WTC11 (cell line): ENCODE measurements around the gene EYA2. TPM values are rescaled to one million over a fixed set of nuclear protein-coding genes. Genes with fewer than 3 reads are reported as not detected.

Experiments
- ATAC-seq: fragments of 200-7000 bp; cut with Tn5 transposase; 2 replicates; pipeline ENCODE4 v1.10.0; 2021; ENCODE audit warnings: mild to moderate bottlenecking, moderate library complexity
- CTCF ChIA-PET: fragments of 300-600 bp; sonication (Branson Sonifier 250); formaldehyde crosslinking; loops from one replicate; lab custom pipeline; 2021; ENCODE audit warnings: antibody characterized with exemption; lab: Charles Lee
- POLR2A ChIA-PET: fragments of 350-600 bp; sonication (Branson Sonifier 250); formaldehyde crosslinking; loops from one replicate; lab custom pipeline; 2021; ENCODE audit warnings: antibody characterized with exemption; lab: Charles Lee
- DNase-seq: peaks from one replicate; pipeline ENCODE4 v3.0.0; 2021; ENCODE audit warnings: low spot score
- H3K27ac Mint-ChIP-seq: 2 replicates; pipeline ENCODE4 v1.8.0; 2021; ENCODE audit warnings: mixed read lengths
- H3K27me3 Mint-ChIP-seq: 2 replicates; pipeline ENCODE4 v1.8.0; 2021; ENCODE audit warnings: low read depth, mild to moderate bottlenecking, moderate library complexity, mixed read lengths
- H3K36me3 Mint-ChIP-seq: 2 replicates; pipeline ENCODE4 v1.8.0; 2021; ENCODE audit warnings: mixed read lengths
- H3K4me1 Mint-ChIP-seq: 2 replicates; pipeline ENCODE4 v1.8.0; 2022; ENCODE audit warnings: mixed read lengths
- H3K4me3 Mint-ChIP-seq: 2 replicates; pipeline ENCODE4 v1.8.0; 2021; ENCODE audit warnings: mild to moderate bottlenecking, moderate library complexity, mixed read lengths
- H3K9me3 Mint-ChIP-seq: 2 replicates; pipeline ENCODE4 v1.8.0; 2021; ENCODE audit warnings: mixed read lengths
- ATF3 ChIP-seq: sonication (generic); formaldehyde crosslinking; conservative IDR thresholded peaks from 2 replicates; pipeline ENCODE4 v1.8.1; 2022; ENCODE audit warnings: mild to moderate bottlenecking, missing genetic modification reagents
- CREM ChIP-seq: sonication (generic); formaldehyde crosslinking; IDR thresholded peaks from 2 replicates; pipeline ENCODE4 v1.8.1; 2022; ENCODE audit warnings: mild to moderate bottlenecking, missing genetic modification reagents, moderate library complexity
- E2F1 ChIP-seq: sonication (generic); formaldehyde crosslinking; IDR thresholded peaks from 2 replicates; pipeline ENCODE4 v1.8.0; 2022; ENCODE audit warnings: mild to moderate bottlenecking, missing genetic modification reagents
- ERG ChIP-seq: fragments of 250-450 bp; sonication (Bioruptor Pico); IDR thresholded peaks from 2 replicates; pipeline ENCODE4 v1.8.0; 2021; ENCODE audit warnings: mild to moderate bottlenecking
- FOXK1 ChIP-seq: sonication (generic); formaldehyde crosslinking; IDR thresholded peaks from 2 replicates; pipeline ENCODE4 v1.8.0; 2022; ENCODE audit warnings: mild to moderate bottlenecking, moderate library complexity, missing genetic modification reagents
- FOXP1 ChIP-seq: sonication (generic); formaldehyde crosslinking; IDR thresholded peaks from 2 replicates; pipeline ENCODE4 v1.8.0; 2022; ENCODE audit warnings: missing genetic modification reagents, mild to moderate bottlenecking, moderate library complexity, borderline replicate concordance
- FOXP4 ChIP-seq: sonication (generic); formaldehyde crosslinking; IDR thresholded peaks from 2 replicates; pipeline ENCODE4 v1.8.0; 2022; ENCODE audit warnings: mild to moderate bottlenecking, missing genetic modification reagents
- HMGA2 ChIP-seq: fragments of 250-450 bp; sonication (Bioruptor Pico); IDR thresholded peaks from 2 replicates; pipeline ENCODE4 v1.4.0; 2021; ENCODE audit warnings: mild to moderate bottlenecking, moderate library complexity
- JAZF1 ChIP-seq: fragments of 250-450 bp; sonication (Bioruptor Pico); IDR thresholded peaks from 2 replicates; pipeline ENCODE4 v1.9.0; 2021; ENCODE audit warnings: moderate library complexity, mild to moderate bottlenecking, inconsistent platforms
- JUN ChIP-seq: sonication (generic); formaldehyde crosslinking; IDR thresholded peaks from 2 replicates; pipeline ENCODE4 v1.8.0; 2023; ENCODE audit warnings: mild to moderate bottlenecking, missing genetic modification reagents
- KAT7 ChIP-seq: sonication (generic); formaldehyde crosslinking; IDR thresholded peaks from 2 replicates; pipeline ENCODE4 v1.8.1; 2023; ENCODE audit warnings: missing genetic modification reagents, mild to moderate bottlenecking, borderline replicate concordance
- MLX ChIP-seq: sonication (generic); formaldehyde crosslinking; IDR thresholded peaks from 2 replicates; pipeline ENCODE4 v1.8.1; 2023; ENCODE audit warnings: mild to moderate bottlenecking, missing genetic modification reagents, moderate library complexity
- MXD4 ChIP-seq: fragments of 250-450 bp; sonication (Bioruptor Pico); IDR thresholded peaks from 2 replicates; pipeline ENCODE4 v1.8.0; 2021; ENCODE audit warnings: mild to moderate bottlenecking, moderate library complexity, borderline replicate concordance
- NR1H2 ChIP-seq: sonication (generic); formaldehyde crosslinking; IDR thresholded peaks from 2 replicates; pipeline ENCODE4 v1.9.0; 2021; ENCODE audit warnings: mild to moderate bottlenecking, moderate library complexity, missing genetic modification reagents
- NR2C2 ChIP-seq: sonication (generic); formaldehyde crosslinking; IDR thresholded peaks from 2 replicates; pipeline ENCODE4 v1.8.0; 2022; ENCODE audit warnings: mild to moderate bottlenecking, missing genetic modification reagents
- NR3C1 ChIP-seq: sonication (generic); formaldehyde crosslinking; conservative IDR thresholded peaks from 2 replicates; pipeline ENCODE4 v1.8.1; 2023; ENCODE audit warnings: low read depth, mild to moderate bottlenecking, missing genetic modification reagents
- SOX15 ChIP-seq: fragments of 250-450 bp; sonication (Bioruptor Pico); IDR thresholded peaks from 2 replicates; pipeline ENCODE4 v1.9.0; 2021; ENCODE audit warnings: mild to moderate bottlenecking
- SP1 ChIP-seq: sonication (generic); formaldehyde crosslinking; conservative IDR thresholded peaks from 2 replicates; pipeline ENCODE4 v1.8.1; 2022; ENCODE audit warnings: missing genetic modification reagents
- TP53 ChIP-seq: sonication (generic); formaldehyde crosslinking; IDR thresholded peaks from 2 replicates; pipeline ENCODE4 v1.8.1; 2023; ENCODE audit warnings: mild to moderate bottlenecking, missing genetic modification reagents
- ZNF396 ChIP-seq: fragments of 250-450 bp; sonication (Bioruptor Pico); IDR thresholded peaks from 2 replicates; pipeline ENCODE4 v1.8.0; 2021; ENCODE audit warnings: mild to moderate bottlenecking, moderate library complexity, borderline replicate concordance
- ZNF416 ChIP-seq: fragments of 250-450 bp; sonication (Bioruptor Pico); IDR thresholded peaks from 2 replicates; pipeline ENCODE4 v1.9.0; 2021; ENCODE audit warnings: mild to moderate bottlenecking, inconsistent platforms
- ZNF423 ChIP-seq: fragments of 250-450 bp; sonication (Bioruptor Pico); IDR thresholded peaks from 2 replicates; pipeline ENCODE4 v2.1.2; 2022; ENCODE audit warnings: mild to moderate bottlenecking, moderate library complexity
- ZSCAN18 ChIP-seq: fragments of 250-450 bp; sonication (Bioruptor Pico); IDR thresholded peaks from 2 replicates; pipeline ENCODE4 v2.1.2; 2022; ENCODE audit warnings: mild to moderate bottlenecking, moderate library complexity
- total RNA-seq: library from RNA; stranded (reverse); gene quantifications from 3 replicates; pipeline ENCODE4 v1.2.3, GENCODE V29; 2021

Gene EYA2
- total RNA-seq, 1 experiment from 2014 or later, result 1.5 TPM

GRCh38 chr20:46899621-46900020 is 5.0 kb downstream of the EYA2 start (continued):
- no peak for TF ChIP-seq FOXP4 (CRISPR knock-in tag)
- TF ChIP-seq ZNF396 (CRISPR knock-in tag), result no peak

GRCh38 chr20:46900086-46900485 is 5.4 kb downstream of the EYA2 start:
- H3K9me3 Mint-ChIP-seq, result no peaks in the 10 kb centered on the region
- no peak for ATAC-seq
- H3K4me3 Mint-ChIP-seq, result no peak overlapping the region
- no peak overlapping the region for H3K27ac Mint-ChIP-seq
- peaks cover 32% of the 10 kb centered on the region for H3K27me3 Mint-ChIP-seq
- TF ChIP-seq ATF3 (CRISPR knock-in tag), result no peak
- no peak for TF ChIP-seq FOXP1 (CRISPR knock-in tag)
- POLR2A ChIA-PET, result no interaction called here
- H3K4me1 Mint-ChIP-seq, result peaks cover 23% of the 10 kb centered on the region
- DNase-seq, result no peak
- CTCF ChIA-PET, result no interaction called here
- no peaks in the 10 kb centered on the region for H3K36me3 Mint-ChIP-seq

- TF ChIP-seq NR3C1 (CRISPR knock-in tag) (no peak), ZNF423 (CRISPR knock-in tag) (no peak), ZNF416 (no peak), SP1 (no peak), HMGA2 (CRISPR knock-in tag) (no peak), SOX15 (CRISPR knock-in tag) (no peak), MXD4 (no peak), FOXK1 (no peak)
- TF ChIP-seq, all 79 proteins: peak for 0
- ChIA-PET CTCF (no interaction called here), POLR2A (no interaction called here)
- H3K9me3 Mint-ChIP-seq, result no peaks in the 10 kb centered on the region
- H3K4me1 Mint-ChIP-seq, result peaks cover 19% of the 10 kb centered on the region
- H3K27me3 Mint-ChIP-seq, result peaks cover 25% of the 10 kb centered on the region
- DNase-seq (no peak), ATAC-seq (no peak)
- no peaks in the 10 kb centered on the region for H3K36me3 Mint-ChIP-seq
- H3K4me3 Mint-ChIP-seq, result no peak overlapping the region
- H3K27ac Mint-ChIP-seq, result no peak overlapping the region
These were observed 6.2 kb downstream of the EYA2 start for GRCh38 chr20:46900826-46901225.

GRCh38 chr20:46901638-46902037 is 7.0 kb downstream of the EYA2 start:
- Mint-ChIP-seq H3K4me3 (no peak overlapping the region), H3K27ac (no peak overlapping the region), H3K27me3 (peaks cover 17% of the 10 kb centered on the region), H3K36me3 (no peaks in the 10 kb centered on the region), H3K9me3 (no peaks in the 10 kb centered on the region), H3K4me1 (peaks cover 17% of the 10 kb centered on the region)
- TF ChIP-seq ERG (CRISPR knock-in tag) (no peak), JAZF1 (CRISPR knock-in tag) (no peak), E2F1 (no peak), ZNF423 (CRISPR knock-in tag) (no peak), JUN (CRISPR knock-in tag) (no peak), TP53 (no peak), MLX (CRISPR knock-in tag) (no peak), NR1H2 (CRISPR knock-in tag) (no peak), KAT7 (CRISPR knock-in tag) (no peak), ZSCAN18 (no peak), SP1 (no peak), CREM (CRISPR knock-in tag) (no peak), NR2C2 (CRISPR knock-in tag) (no peak)
- DNase-seq (no peak), ATAC-seq (no peak)
- ChIA-PET POLR2A (no interaction called here), CTCF (no interaction called here)
